ENCODE measurements around the gene PCDHA13. TPM values are rescaled to one million over a fixed set of nuclear protein-coding genes. Genes with fewer than 3 reads are reported as not detected.
A peak's percentile ranks its signal among the peaks of the same experiment; 100 is the strongest.

The PCDHA13 gene
- total RNA-seq, 1 experiment from 2014 or later: not detected

DNA sequence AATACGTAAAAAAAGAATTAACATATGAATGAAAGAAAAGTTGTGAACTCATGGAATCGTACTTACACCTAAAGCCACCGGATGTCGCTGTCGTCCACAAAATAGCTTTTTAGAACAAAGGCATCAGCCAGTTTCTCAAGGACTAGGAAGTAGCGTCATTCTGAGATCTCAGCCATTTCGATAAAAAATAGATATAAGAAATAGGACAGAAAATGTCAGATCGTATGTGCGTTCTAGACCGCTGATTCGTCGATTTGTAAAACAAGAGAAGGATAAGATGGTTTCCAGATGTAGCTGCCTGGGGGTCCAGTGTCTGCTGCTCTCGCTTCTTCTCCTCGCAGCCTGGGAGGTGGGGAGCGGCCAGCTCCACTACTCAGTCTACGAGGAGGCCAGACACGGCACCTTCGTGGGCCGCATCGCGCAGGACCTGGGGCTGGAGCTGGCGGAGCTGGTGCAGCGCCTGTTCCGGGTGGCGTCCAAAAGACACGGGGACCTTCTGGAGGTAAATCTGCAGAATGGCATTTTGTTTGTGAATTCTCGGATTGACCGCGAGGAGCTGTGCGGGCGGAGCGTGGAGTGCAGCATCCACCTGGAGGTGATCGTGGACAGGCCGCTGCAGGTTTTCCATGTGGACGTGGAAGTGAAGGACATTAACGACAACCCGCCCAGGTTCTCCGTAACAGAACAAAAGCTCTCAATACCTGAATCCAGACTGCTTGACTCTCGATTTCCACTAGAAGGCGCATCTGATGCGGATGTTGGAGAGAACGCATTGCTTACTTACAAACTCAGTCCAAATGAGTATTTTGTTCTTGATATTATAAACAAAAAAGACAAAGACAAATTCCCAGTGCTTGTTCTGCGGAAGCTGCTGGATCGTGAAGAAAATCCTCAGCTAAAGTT is 25.9 kb upstream of the PCDHA13 start, which contains the start of gene PCDHA10:
Gene PCDHA10, plus strand, starts transcription at position 126 of the 903 bp plus-strand sequence. Its CDS starts 152 bp downstream, at position 278.
- H3K27me3 ChIP-seq (ENCODE audit: insufficient read depth, low read length): no peaks in the 10 kb centered on the region
- RAD21 ChIA-PET (ENCODE audit: low non-redundant PET in 1 of 2, low total read pairs in 2 of 2, uncharacterized antibody in 2 of 2, unreplicated experiment in 2 of 2): no interaction called here
- intact Hi-C loops (cut with micrococcal nuclease): loop anchor here (1.0 to 10.0 kb wide), 2 partner anchors 185 to 709 kb away; no protein-coding TSS in a partner anchor
- no peak within 1 kb of the TSS for H3K4me3 ChIP-seq (replicated peaks in 1 of 2; ENCODE audit: low read depth in 1 of 2, low read length in 2 of 2)
- BruUV-seq (replicated peaks): no TSS peak
- H2AFZ ChIP-seq (ENCODE audit: low read depth, low read length, poor library complexity, severe bottlenecking): peak within 1 kb of the TSS; percentile 58
- no peak for ATAC-seq
- H3K36me3 ChIP-seq (ENCODE audit: control insufficient read depth in 1 of 2, insufficient read depth in 2 of 2, low read length in 2 of 2): no peaks in the 10 kb centered on the region
- CTCF ChIA-PET: interaction anchor here (1.1 to 1.3 kb wide), 4 partner anchors 9 to 708 kb away, joined by 3 to 9 read pairs (median 4); no protein-coding TSS in a partner anchor
- TF ChIP-seq POLR2A (IDR thresholded peaks at IDR 0.05; ENCODE audit: borderline replicate concordance, extremely low read depth, insufficient read depth, insufficient read length) (no peak), RAD21 (IDR thresholded peaks at IDR 0.05; ENCODE audit: low read depth) (peak; percentile 68)
- TF ChIP-seq, protein P1, sequence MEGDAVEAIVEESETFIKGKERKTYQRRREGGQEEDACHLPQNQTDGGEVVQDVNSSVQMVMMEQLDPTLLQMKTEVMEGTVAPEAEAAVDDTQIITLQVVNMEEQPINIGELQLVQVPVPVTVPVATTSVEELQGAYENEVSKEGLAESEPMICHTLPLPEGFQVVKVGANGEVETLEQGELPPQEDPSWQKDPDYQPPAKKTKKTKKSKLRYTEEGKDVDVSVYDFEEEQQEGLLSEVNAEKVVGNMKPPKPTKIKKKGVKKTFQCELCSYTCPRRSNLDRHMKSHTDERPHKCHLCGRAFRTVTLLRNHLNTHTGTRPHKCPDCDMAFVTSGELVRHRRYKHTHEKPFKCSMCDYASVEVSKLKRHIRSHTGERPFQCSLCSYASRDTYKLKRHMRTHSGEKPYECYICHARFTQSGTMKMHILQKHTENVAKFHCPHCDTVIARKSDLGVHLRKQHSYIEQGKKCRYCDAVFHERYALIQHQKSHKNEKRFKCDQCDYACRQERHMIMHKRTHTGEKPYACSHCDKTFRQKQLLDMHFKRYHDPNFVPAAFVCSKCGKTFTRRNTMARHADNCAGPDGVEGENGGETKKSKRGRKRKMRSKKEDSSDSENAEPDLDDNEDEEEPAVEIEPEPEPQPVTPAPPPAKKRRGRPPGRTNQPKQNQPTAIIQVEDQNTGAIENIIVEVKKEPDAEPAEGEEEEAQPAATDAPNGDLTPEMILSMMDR (IDR thresholded peaks at IDR 0.05 in 2 of 3, conservative IDR thresholded peaks at IDR 0.05 in 1 of 3; ENCODE audit: borderline replicate concordance in 1 of 3, insufficient read depth in 1 of 3, low read depth in 2 of 3, low read length in 2 of 3): peak; percentile 29 to 52 (median 43); a peak in 3 of 6 replicates
- no peaks in the 10 kb centered on the region for H3K9me3 ChIP-seq (ENCODE audit: control insufficient read depth in 1 of 2, insufficient read depth in 1 of 2, low read depth in 1 of 2, low read length in 2 of 2)
- peak; percentile 42 for DNase-seq (ENCODE audit: low read depth, low spot score)
- H3K9me2 ChIP-seq (ENCODE audit: insufficient read depth): no peaks in the 10 kb centered on the region
- H3K9ac ChIP-seq (ENCODE audit: low read length): no peak within 1 kb of the TSS
- H3K4me2 ChIP-seq (ENCODE audit: low read length): no peak within 1 kb of the TSS
- no peak within 1 kb of the TSS for H3K27ac ChIP-seq (ENCODE audit: low read depth, low read length)
- no peaks in the 10 kb centered on the region for H3K79me2 ChIP-seq (ENCODE audit: insufficient read depth, low read length)
- POLR2A ChIA-PET: no interaction called here
- no peaks in the 10 kb centered on the region for H4K20me1 ChIP-seq (ENCODE audit: insufficient read depth)
- H3K4me1 ChIP-seq (ENCODE audit: control insufficient read depth in 1 of 2, insufficient read depth in 2 of 2, low read length in 2 of 2): no peaks in the 10 kb centered on the region

Data from HCT116 (cell line).